IPS-NIHi11 (cell line): ENCODE measurements around the gene SCNM1.
"Not testable (repeated sequence)": the region's sequence is repeated elsewhere in the genome, so short reads cannot be mapped to it uniquely, and the experiment has no call there.

ENCODE experiments used
- DNase-seq: peaks from one replicate; pipeline ENCODE4 v3.0.0; 2012; ENCODE audit warnings: mixed read lengths, low spot score

SCNM1 gene

DNA sequence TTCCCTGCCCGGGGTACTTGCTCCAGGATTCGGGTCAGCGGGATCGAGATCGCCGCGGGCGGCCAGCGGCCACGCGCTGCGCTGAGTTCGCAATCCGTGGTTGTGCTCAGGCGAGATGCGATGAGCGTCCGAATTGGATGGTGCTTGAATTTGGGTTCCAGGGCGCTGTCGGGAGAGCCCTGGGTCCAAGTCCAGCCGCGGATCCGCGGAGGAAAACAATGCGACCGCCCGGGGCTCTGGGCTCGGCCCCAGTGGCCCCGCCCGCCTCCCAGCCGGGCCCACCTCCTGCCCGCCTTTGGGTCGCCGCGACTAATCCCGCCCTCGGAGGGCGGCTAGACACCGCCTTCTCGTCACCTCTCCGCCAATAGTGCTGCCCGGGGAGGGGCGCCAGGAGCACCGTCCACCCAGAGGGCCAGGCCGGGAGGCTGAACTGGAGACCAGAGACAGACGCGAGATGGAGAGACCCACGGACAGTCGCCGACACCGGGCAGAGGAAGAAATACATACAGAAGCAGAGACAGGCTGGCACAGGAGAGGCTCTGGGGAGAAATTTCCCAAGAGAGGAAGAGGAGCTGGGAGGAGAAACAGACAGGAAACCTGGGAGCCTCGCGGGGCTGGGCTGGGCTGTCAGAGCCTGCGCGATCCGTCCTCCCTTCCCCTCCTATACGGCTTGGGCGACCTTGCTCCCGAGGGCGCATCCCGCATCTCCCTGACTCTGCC, 19.4 kb upstream of the SCNM1 start, which contains the start of gene SEMA6C:
TSS of gene SEMA6C (minus strand) at position 220 of the 720 bp plus-strand sequence. CDS start 4,010 bp downstream, outside the sequence.
- peak; percentile 95 for DNase-seq

DNA sequence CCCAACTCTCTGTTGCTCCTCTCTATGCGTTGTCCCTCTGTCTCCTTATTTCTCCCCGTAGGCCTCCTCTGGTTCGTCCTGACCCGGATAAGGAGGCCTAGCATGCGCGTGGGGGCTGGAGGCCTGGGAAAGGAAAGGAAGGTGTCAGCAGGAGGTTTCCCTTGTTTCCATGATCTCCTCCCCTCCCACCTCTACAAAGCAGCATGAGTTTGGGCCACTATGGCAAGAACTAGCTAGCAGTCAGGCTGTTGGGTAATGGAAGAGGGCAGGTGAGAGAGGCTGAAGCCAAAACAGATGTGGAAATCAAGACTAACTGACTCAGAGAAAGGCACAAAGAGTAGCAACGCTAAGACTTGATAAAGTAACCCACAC, 18.8 kb upstream of the SCNM1 start:
- DNase-seq: no peak

DNA sequence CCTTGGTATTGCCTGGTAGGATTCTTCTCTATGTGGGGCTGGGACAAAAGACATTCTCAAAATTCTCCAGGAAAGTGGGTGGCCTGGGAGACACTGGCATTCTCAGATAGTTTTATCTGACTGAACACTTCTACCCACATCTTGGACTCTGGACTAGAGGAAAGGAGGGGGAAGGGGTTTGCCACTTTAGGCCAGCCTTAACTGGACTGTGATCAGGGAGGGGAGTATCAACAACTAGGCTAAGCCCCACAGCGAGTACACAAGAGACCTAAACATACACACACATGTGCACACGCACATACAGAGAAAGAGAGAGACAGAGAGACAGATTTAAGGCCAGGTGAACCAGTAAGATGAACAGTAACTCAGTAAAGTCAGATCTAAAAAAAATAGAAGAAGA, 18.3 kb upstream of the SCNM1 start:
- no peak for DNase-seq

DNA sequence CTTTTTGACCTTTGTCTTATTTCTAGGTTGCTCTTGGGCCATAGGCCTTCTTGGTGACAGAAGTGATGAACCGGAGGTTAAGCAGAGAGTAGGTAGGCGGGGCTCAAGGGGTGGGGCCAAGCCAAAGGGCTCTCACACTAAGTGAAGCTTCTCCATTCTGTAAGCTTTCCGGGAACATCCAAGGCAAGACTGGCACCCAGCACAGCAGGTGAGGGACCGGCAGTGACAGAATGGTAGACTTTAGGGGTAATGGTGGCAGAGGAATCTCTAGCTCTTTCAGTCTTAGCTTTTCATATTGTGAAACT, 9.5 kb upstream of the SCNM1 start, which contains the start of gene TNFAIP8L2:
TSS of gene TNFAIP8L2 (plus strand) at position 135 of the 305 bp plus-strand sequence. CDS start 2,049 bp downstream, outside the sequence.
- DNase-seq: no peak

DNA sequence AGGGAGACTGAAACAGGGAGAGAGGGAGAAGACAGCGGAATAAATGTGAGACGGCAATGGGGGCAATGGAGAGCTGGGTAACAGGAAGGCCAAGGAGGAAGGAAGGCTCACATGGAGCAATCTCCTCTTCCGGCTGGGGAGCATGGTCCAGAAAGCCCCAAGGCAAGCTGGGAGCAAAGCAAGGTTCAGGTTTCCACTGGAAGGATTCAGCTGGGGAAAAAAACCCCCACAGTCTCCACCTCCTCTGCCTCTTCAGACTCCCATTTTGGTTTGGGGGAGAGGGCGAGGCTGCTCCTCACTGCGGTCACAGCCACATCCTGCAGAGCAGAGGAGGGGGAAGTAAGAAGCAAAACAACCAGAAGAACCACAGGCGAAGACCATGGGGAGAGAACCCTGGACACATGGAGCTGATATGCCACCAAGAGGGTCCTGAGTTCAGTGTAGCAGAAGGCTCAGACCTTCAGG, 8.8 kb upstream of the SCNM1 start:
- no peak for DNase-seq

DNA sequence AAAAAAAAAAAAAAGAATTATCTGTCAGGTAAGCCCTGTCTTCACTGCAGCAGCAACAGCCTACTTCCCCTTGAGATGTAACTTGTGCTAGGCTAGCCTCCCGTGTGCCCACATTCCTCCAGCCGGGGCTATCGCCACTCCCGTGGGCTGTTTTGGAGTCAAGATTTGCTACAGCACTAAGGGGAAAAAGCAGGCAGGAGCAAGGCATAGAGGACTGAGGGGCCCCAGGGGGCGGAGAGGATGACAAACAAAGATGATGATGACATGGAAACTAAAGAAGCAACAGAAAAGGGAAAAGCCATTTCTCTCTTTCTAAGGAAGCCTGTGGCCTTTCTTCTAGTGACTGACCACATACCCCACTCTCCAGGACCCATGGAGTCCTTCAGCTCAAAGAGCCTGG, 7.6 kb upstream of the SCNM1 start:
- no peak for DNase-seq

DNA sequence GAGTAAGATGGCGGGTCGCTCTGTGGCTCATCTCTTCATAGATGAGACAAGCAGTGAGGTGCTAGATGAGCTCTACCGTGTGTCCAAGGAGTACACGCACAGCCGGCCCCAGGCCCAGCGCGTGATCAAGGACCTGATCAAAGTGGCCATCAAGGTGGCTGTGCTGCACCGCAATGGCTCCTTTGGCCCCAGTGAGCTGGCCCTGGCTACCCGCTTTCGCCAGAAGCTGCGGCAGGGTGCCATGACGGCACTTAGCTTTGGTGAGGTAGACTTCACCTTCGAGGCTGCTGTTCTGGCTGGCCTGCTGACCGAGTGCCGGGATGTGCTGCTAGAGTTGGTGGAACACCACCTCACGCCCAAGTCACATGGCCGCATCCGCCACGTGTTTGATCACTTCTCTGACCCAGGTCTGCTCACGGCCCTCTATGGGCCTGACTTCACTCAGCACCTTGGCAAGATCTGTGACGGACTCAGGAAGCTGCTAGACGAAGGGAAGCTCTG, 7.1 kb upstream of the SCNM1 start:
- DNase-seq: no peak

DNA sequence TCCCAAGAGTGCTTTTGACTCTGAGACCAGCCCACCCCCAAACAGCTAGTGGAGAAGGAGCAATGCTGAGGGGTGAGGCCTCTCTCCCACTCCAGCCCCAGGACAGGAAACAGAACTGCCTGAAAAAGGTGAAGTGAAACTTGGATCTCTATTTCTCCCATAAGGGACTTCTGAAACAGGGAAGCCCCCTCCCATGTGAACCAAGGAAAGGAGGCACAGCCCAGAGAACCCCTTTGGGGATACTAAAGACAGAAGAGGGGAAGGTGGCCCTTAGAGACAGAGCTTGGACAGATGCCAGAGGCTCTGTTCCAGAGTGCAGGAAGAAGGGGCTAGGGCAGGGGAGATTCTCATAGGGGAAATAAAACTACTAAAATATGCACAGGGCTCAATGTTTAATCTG, 6.6 kb upstream of the SCNM1 start:
- DNase-seq: no peak

DNA sequence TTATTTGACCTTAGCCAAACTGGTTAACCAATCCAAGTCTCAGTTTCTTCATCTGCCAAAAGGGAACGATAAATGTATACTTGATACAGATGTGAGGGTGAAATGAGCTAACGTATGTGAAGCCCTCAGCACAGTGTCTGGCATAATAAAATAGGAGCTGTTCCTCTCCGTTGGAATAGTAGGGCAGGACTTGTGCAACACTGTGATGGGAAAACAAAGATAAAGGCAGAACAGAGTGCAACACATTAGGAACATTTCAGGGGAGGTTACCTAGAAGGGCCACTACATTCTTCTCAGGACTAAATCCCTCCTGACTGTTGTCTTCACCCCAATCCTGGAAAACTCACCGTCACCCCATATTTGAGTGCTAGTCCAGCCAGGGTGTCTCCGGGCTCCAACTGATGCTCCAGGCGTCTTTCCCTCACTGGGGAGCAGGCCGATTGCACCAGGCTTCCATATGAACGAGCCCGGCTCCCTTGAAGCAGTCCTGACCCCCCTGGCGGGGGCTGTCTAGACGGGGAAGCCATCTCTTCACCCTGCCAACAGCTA, 1.1 kb upstream of the SCNM1 start:
- DNase-seq: no peak

DNA sequence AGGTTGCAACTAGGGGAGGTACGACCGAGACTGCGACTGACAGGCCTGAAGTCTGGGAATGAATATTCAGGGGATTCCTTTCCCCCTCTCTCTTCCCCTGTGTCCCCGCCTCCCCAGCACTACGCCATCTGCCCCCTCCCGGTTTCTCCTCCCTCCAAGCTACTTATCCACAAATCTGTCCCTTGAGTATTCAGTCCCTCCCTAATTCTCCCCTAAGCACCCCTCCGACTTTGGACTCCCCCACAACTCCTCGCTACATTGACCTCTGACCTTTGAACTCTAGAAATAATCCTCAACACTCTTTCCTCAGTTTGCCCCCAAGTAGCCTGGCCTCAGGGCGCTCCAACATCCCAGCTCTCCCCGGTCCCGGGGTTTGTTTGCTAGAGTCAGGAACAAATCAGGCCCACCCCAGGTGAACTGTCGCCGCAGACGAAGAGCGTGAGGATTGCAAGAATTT, 635 bp upstream of the SCNM1 start:
- peak; percentile 80 for DNase-seq

DNA sequence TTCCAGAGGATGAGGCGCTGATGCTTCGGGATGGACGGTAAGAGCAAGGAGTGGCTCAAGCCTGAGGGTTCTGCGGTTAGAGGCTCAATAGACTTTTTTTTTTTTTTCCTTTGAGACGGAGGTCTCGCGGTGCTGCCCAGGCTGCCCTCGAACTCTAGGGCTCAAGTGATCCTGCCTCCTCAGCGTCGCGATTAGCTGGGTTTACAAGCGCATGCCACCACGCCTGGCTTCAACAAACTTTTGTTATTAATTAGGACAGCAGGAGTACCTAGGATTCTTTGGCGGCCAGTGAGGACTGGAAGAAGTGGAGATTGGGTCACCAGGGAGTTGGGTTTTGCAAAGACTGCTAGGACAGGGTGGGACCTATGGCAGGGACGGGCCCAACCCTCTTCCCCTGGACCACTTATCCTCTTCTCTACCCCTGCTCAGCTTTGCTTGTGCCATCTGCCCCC, 587 bp downstream of the SCNM1 start:
- DNase-seq: no peak

DNA sequence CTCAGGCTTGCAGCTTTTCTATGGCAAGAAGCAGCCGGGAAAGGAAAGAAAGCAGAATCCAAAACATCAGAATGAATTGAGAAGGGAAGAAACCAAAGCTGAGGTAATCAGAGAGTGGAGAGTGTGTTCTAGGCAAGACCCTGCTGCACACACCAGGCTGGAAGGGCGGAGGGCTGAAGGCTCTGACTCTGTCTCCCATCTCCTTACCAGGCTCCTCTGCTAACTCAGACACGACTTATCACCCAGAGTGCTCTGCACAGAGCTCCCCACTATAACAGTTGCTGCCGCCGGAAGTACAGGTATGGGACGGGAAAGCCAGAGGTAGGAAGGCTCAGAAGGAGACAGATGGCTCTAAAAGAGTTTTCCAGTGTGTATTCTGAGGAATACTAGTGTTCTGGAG, 1.2 kb downstream of the SCNM1 start:
- DNase-seq: no peak

DNA sequence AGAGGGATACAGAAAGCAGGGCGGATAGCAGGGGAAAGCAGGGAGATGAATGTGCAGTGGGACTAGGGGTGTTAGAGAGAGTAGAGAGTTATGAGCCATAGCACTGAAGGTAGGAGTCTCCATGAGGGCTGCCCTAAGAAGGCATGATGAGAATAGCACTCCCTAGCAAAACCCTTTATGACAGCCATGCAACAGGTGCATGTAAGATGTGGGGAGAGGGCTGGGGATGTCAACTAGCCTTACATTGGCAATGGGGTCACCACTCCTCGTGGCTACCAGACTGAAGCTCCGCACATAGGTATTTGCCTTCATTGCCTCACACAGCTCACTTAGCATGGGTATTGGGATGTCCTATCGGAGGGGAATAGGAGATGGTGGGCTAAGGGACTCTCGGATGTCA, 5.2 kb downstream of the SCNM1 start:
- no peak for DNase-seq

DNA sequence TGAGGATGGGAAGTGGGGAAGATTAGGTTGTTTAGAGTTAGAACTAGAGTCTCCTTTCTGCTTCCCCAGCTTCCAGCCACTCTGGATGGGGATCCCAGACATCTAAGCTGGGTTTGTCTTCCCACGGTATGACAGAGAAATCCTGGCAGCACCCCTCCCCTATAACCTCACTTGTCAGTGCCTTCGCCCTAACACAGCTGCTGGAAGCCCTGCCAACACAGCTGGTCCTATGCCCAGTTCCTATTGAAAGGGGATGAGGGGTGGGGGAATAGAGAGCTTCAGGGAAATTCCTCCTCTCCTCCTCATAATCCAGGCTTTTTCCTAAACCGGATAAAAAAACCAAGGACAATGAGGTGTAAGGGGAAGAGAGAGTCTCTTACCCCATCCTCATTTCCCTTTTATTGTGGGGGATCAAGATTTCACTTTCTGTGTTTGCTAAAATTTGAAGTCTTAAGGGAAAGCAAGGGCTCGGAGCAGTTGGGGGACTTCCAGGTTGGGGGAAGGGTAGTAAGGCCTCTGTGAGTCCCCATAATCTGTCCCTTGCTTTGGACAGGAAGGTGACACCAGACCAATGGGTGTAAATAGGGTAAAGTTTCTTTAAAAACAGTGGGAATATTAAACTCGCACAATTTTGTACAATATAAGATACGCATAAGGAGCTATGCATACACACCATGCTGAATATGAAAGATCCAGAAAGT, 9.2 kb downstream of the SCNM1 start:
- no peak for DNase-seq

DNA sequence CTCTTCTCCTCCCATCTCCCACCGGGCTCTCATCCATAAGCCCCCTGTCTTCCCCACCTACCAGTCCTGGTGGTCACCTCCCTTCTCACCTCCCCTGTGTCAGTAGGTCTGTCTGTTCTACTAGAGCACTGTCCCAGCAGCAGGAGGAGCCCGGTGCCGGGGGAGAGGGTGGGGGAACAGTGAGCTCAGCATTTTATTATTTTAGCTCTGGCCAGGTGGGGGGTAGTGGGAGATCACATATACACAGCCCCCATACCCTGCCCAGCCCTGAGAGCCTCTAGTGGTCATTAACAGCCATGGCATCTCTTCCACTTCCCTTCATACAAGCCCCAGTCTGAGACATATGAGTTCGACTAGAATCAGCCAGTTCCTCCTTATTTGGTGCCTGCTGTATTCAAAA, 9.9 kb downstream of the SCNM1 start, which contains the start of gene TMOD4:
TSS of gene TMOD4 (minus strand) at position 119 of the 400 bp plus-strand sequence. CDS start 1,106 bp downstream, outside the sequence.
- DNase-seq: peak; percentile 51

DNA sequence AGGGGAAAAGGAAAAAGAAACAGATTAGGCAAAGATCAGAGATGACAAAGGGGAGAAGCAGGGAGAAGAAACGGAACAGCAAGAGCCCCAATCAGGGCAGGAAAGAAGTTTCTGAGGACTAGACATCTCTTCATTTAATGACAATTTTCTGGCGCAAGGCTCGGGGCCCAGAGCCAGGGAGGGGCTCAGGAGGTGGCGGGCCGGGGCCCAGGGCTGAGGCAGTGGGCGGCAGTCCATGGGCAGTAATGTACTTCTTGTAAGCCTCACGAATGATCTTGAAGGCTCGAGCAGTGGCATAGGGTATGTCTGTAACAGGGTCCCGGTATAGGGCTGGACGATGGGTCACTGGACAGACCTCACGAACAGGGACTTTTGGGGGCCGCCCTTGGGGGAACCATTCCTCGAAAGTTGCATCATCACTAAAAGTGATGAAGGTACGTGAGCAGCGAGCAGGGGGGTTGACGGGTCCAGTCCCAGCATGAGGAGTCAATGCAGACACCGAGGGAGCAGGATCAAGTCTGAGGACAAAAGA, 10.6 kb downstream of the SCNM1 start:
- DNase-seq: no peak

DNA sequence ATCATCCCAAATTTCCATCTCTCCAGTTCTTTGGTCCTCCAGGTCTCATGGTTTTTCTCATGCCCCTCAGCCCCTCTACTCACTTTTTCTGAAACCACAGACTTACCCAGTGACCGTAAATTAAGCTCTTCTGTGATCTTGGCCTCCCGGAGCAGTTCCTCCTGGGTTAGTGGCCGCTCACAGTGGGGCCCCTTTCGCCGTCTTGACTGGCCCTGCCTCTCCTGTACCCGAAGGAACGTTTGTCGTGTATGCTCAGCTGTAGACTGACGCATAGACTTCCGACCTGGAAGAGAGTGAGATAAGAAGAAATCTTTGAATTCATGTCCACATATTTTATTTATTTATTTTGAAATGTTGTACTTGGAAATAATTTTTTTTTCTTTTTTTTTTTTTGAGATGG, 18.3 kb downstream of the SCNM1 start:
- no peak for DNase-seq

DNA sequence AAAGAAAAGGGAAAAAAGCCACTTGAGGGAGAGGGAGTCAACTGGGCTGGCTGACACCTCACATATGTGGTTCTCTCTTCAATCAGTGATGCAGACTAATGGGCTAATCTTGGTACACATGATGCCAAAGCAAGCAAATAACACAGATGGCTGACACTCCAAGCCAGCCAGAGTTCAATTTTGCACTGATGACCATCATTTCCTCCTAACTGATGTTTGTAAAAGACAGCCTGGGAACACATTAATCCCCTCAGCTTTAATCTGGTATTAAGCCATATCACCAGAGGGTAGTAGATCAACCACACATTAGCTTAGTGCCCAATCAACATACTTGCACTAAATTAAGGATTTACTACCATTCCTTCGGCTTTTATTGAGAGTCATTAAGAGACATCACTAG, 21.3 kb downstream of the SCNM1 start:
- no peak for DNase-seq

DNA sequence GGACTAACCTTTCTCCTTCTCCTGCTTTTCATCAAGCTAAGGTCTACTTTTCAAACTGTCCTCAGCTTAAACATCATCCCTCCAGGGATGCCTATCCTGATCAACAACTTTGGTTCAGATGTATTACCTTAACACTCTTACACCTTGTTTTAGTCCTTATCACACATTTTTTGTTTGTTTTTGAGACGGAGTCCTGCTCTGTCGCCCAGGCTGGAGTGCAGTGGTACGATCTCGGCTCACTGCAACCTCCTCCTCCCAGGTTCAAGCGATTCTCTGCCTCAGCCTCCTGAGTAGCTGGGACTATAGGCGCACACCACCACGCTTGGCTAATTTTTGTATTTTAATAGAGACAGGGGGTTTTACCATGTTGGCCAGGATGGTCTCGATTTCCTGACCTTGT, 22.7 kb downstream of the SCNM1 start:
- DNase-seq: not testable (repeated sequence)

DNA sequence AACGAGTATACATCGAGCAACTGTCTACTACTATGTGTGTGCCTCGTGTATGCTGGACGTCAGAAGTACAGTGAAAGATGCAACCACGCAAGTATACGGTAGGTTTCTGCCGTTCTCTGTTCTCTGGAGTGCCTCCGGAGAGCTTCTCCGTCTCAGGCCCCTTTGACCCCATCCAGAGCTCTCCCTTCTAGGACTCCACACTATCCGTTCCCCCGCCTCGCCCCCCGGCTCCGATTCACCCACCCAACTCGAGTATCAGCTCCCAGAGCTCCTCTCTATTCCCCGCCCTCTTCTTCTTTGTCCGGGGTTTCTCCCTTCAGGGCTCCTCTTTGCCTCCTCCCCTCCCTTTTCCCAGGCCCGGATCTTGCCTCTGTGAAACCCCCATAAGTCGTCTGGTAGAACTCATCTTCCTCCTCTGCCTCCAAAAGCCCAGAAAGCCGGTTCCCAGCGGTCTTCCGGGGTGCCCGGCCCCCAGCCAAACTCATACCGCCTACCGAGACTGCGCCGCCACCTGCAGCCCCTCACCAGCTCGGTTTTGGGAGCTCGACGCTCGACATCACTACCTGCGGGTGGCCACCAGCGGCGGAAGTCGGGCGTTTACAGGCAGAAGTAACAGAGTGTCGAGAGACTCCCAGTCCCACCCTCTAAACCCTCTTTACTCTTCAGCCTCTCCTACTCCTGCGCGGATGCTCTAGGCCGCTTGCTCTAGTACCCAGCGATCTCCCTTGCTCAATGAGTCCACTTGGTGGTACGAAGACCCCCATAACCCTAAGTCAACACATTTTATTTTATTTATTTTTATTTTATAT, 23.9 kb downstream of the SCNM1 start, which contains the start of gene VPS72:
TSS of gene VPS72 (minus strand) at position 561 of the 809 bp plus-strand sequence. CDS start at position 485, 76 bp downstream.
- DNase-seq: peak; percentile 92

DNA sequence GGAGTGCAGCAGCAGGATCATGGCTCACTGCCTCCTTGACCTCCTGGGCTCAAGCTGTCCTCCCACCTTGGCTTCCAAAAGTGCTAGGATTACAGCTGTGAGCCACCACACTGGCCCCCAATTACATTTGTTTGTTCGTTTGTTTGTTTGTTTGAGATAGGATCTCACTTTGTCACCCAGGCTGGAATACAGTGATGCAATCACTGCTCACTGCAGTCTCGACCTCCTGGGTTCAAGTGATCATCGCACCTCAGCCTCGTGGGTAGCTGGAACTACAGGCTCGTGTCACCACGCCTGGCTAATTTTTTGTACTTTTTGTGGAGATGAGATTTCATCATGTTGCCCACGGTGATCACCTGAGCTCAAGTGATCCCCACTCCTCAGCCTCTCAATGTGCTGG, 26.1 kb downstream of the SCNM1 start:
- DNase-seq: no peak

DNA sequence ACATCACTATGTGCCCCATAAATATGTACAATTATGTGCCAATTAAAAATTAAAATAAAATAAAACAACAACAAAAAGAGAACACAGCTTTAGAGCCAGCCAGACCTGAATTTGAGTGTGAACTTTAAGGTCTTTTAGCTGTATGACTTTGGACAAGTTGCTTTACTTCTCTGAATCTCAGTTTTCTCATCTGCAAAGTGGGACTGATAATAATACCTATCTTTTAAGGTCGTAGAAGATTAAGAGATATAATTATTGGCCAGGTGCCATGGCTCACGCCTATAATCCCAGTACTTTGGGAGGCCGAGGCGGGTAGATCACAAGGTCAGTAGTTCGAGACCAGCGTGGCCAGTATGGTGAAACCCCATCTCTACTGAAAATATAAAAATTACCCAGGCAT, 27.4 kb downstream of the SCNM1 start:
- DNase-seq: no peak
